Uterus (tissue), 4 donors: Measurements from ENCODE around the gene RASGEF1C. TPM values are rescaled to one million over a fixed set of nuclear protein-coding genes. Genes with fewer than 3 reads are reported as not detected.

Source experiments
- DNase-seq, 2 donors: peaks; one replicate each; pipeline ENCODE4 v3.0.0-alpha.2; 2019 to 2020
- H3K27ac ChIP-seq, 2 donors: fragments of 200-600 bp; sonication (generic); 1 replicate in 1 of 2; 2 replicates in 1 of 2; pipeline ENCODE4 v1.5.1; 2016 to 2018
- H3K27me3 ChIP-seq, 2 donors: fragments of 200-600 bp; sonication (generic); one replicate each; pipeline ENCODE4 v1.5.1; 2018 to 2019; ENCODE audit warnings: control low read depth in 1 of 2
- H3K36me3 ChIP-seq, 2 donors: fragments of 200-600 bp; sonication (generic); one replicate each; pipeline ENCODE4 v1.5.1; 2019; ENCODE audit warnings: control low read depth in 1 of 2
- H3K4me1 ChIP-seq, 2 donors: fragments of 200-600 bp; sonication (generic); one replicate each; pipeline ENCODE4 v1.5.1; 2018 to 2019; ENCODE audit warnings: control low read depth in 1 of 2
- H3K4me3 ChIP-seq, 2 donors: fragments of 200-600 bp; sonication (generic); 1 replicate in 1 of 2; 2 replicates in 1 of 2; pipeline ENCODE4 v1.5.1; 2018 to 2019; ENCODE audit warnings: mild to moderate bottlenecking in 1 of 2
- H3K9me3 ChIP-seq, 2 donors: fragments of 200-600 bp; sonication (generic); one replicate each; pipeline ENCODE4 v1.5.1; 2019; ENCODE audit warnings: control low read depth in 1 of 2
- POLR2A ChIP-seq, 2 donors: fragments of 450-650 bp; IDR thresholded peaks; one replicate each; pipeline ENCODE4 v1.6.1; 2016; ENCODE audit warnings: antibody characterized with exemption in 2 of 2, mild to moderate bottlenecking in 1 of 2, moderate library complexity in 1 of 2
- intact Hi-C: fragments of 100-400 bp; cut with DNase I; formaldehyde crosslinking; loops from one replicate; pipeline ENCODE4 v1.15.1; 2023; ENCODE audit warnings: low total_unique reads
- total RNA-seq, 4 donors: library from RNA; depleted of rRNA in 3 of 4; stranded (reverse); fragments of >200 nt in 3 of 4; gene quantifications; one replicate each; pipeline versions ENCODE4 v1.1.0 to v1.2.4, GENCODE V29; 2014 to 2023
- TF ChIP-seq, protein P1 (sequence below), 4 experiments: fragments of 200-600 bp in 2 of 4; fragments of 450-650 bp in 2 of 4; sonication (generic) in 2 of 4; IDR thresholded peaks; one replicate each; pipeline ENCODE4 v1.5.1; 2016 to 2019; ENCODE audit warnings: antibody characterized with exemption in 4 of 4, mild to moderate bottlenecking in 2 of 4, moderate library complexity in 1 of 4
- donor health status: DM: yes; HTN: yes; CAD: no.

RASGEF1C gene
- total RNA-seq, 4 donors from 2014 or later, result 1.2 TPM; not detected in 3

DNA sequence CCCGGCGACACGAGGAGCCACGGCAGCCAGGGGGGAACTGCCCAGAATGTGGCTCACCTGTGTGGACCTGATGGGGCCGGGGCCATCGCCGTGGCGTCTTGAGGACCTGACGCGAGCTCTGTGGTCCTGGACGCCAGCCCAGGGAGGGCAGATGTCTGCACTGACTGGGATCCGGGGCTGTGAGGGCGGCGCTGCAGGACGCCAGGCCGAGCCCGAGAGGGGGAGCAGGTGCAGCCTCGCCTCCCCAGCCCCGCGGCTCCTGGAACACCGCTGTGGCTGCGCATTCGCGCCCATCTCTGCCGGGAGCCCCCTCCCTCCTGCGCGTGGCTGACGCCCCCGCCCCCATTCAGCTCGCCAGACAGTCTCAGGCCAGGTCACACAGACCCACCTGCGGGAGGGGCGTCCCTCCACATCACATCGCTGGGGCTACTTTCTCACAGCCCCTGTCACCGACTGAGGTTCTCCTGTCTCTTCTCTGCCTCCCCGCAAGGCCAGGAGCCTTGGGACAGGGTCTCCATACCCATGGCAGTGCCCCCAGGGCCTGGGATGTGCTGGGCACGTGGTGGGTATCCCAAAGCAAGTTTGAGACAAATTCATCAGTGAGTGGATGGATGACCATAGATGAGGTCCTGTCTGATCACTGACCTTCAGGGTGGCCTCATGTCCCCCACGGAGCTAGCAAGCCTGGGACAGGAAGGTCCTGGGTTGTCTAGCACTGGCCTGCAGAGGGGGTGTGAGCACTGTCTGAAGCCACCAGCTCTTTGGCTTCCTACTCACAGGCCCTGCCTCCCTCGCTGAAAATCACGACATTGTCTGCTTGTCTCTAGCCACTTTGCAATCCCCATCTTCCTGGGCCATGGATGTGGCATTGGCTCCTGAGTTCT is 47.3 kb downstream of the RASGEF1C start:
- intact Hi-C loops, result no loop called here
- H3K4me3 ChIP-seq, result no peak overlapping the region

DNA sequence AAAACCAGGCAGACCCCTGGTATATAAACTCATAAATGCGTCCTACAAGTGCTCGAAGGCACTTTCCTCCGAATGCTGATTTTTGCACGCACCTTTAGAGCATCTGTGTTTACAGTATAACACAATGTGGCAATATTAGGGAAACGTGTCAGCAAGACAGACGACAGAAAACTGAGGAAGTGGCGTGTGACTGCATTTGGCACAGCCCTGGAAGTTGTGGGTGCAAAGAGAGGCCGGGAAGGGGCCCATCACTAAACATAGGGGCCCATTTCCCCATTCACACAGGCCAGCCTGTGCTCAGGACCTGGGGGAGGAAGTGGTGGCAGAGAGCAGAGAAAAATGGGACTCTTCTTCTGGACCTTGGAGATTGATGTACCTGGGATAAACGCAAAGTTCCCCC is 48.2 kb downstream of the RASGEF1C start:
- Histone ChIP-seq H3K9me3 (no peaks in the 10 kb centered on the region), H3K27me3 (no peaks in the 10 kb centered on the region), H3K4me1 (no peaks in the 10 kb centered on the region), H3K27ac (no peak overlapping the region), H3K4me3 (no peak overlapping the region), H3K36me3 (no peaks in the 10 kb centered on the region)
- TF ChIP-seq, protein P1, sequence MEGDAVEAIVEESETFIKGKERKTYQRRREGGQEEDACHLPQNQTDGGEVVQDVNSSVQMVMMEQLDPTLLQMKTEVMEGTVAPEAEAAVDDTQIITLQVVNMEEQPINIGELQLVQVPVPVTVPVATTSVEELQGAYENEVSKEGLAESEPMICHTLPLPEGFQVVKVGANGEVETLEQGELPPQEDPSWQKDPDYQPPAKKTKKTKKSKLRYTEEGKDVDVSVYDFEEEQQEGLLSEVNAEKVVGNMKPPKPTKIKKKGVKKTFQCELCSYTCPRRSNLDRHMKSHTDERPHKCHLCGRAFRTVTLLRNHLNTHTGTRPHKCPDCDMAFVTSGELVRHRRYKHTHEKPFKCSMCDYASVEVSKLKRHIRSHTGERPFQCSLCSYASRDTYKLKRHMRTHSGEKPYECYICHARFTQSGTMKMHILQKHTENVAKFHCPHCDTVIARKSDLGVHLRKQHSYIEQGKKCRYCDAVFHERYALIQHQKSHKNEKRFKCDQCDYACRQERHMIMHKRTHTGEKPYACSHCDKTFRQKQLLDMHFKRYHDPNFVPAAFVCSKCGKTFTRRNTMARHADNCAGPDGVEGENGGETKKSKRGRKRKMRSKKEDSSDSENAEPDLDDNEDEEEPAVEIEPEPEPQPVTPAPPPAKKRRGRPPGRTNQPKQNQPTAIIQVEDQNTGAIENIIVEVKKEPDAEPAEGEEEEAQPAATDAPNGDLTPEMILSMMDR (IDR thresholded peaks at IDR 0.05), result no peak
- TF ChIP-seq POLR2A (IDR thresholded peaks at IDR 0.05), result no peak
- intact Hi-C loops, result no loop called here
- DNase-seq, result no peak

More for the DNA sequence above, 47.3 kb downstream of the RASGEF1C start:
- TF ChIP-seq POLR2A (IDR thresholded peaks at IDR 0.05), result no peak
- TF ChIP-seq, protein P1 (IDR thresholded peaks at IDR 0.05), result no peak
- Histone ChIP-seq H3K4me1 (no peaks in the 10 kb centered on the region), H3K27ac (no peak overlapping the region), H3K9me3 (no peaks in the 10 kb centered on the region), H3K36me3 (no peaks in the 10 kb centered on the region), H3K27me3 (no peaks in the 10 kb centered on the region)
- DNase-seq, result no peak

DNA sequence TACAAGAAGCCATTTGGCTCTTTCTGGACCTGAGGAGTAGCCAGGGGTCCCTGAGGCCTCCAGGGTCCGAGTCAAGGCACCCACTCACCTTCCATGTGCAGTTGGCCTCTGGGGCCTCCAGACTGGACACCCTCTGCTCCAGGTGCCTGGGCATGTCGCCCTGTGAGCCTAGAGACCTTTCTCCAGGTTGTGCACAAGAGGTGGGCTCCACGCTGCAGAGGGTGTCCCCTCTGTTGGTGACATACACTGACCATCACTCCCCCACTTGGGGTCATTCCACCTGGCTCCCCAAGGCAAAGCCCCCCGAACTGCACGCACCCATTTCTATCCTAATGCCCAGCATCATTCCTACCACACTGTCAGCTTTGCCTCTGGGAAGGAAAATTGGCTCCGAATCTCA is 48.8 kb downstream of the RASGEF1C start:
- intact Hi-C loops, result no loop called here
- Histone ChIP-seq H3K9me3 (no peaks in the 10 kb centered on the region), H3K27ac (no peak overlapping the region), H3K4me3 (no peak overlapping the region), H3K36me3 (no peaks in the 10 kb centered on the region), H3K4me1 (no peaks in the 10 kb centered on the region), H3K27me3 (no peaks in the 10 kb centered on the region)
- no peak for TF ChIP-seq POLR2A (IDR thresholded peaks at IDR 0.05)
- TF ChIP-seq, protein P1 (IDR thresholded peaks at IDR 0.05), result no peak
- DNase-seq, result no peak

DNA sequence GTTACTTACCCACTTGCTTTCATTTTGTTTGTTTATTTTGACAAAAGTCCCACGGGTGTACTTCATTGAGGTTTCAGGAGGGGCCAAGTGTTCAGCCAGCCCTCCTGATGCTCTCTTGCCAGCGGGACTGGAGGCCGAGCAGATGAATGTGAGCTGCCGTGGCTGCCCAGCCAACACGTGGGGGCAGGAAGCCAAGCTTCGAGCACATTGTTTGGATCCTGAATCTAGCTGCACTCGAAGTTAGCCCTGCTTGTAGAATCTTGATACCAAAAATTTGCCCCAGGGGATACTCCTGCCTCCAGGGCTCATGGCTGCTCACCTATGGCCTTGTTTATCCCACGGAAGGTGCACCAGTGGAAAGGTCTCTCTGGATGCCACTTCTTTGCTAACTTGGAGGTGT is 49.3 kb downstream of the RASGEF1C start:
- no peaks in the 10 kb centered on the region for H3K36me3 ChIP-seq
- no peaks in the 10 kb centered on the region for H3K4me1 ChIP-seq
- H3K9me3 ChIP-seq, result no peaks in the 10 kb centered on the region
- no peak for DNase-seq
- no peak for TF ChIP-seq POLR2A (IDR thresholded peaks at IDR 0.05)
- H3K27ac ChIP-seq, result no peak overlapping the region
- no peak overlapping the region for H3K4me3 ChIP-seq
- intact Hi-C loops, result no loop called here
- no peaks in the 10 kb centered on the region for H3K27me3 ChIP-seq

DNA sequence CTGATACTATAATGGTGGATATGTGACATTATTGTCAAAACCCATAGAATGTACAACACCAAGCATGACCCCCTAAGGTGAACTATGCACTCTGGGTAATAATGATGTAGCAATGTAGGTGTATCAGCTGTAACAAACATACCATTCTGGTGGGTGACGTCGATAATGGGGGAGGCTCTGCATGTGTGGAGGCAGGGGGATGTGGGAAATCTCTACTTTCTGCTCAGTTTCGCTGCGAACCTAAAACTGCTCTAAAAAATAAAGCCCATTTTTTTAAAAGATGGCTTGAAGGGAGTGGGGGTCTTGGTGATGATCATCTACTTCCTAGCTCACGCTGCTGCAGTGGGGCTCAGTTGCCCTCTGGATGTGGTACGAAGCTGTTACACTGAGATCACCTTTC is 51.1 kb downstream of the RASGEF1C start:
- Histone ChIP-seq H3K27me3 (no peaks in the 10 kb centered on the region), H3K27ac (no peak overlapping the region), H3K36me3 (no peaks in the 10 kb centered on the region), H3K9me3 (no peaks in the 10 kb centered on the region), H3K4me1 (no peaks in the 10 kb centered on the region), H3K4me3 (no peak overlapping the region)
- DNase-seq, result no peak
- TF ChIP-seq POLR2A (IDR thresholded peaks at IDR 0.05), result no peak
- TF ChIP-seq, protein P1 (IDR thresholded peaks at IDR 0.05), result no peak
- intact Hi-C loops, result no loop called here
